HG03575 (cell line): ENCODE data around the gene NINJ2.

ENCODE experiments used
- ATAC-seq: cut with Tn5 transposase; IDR thresholded peaks from one replicate; pipeline ENCODE4 v1.9.1; 2021; ENCODE audit not compliant: unreplicated experiment, insufficient number of reproducible peaks, low FRiP score; ENCODE audit errors: extremely low read depth

NINJ2 gene

DNA sequence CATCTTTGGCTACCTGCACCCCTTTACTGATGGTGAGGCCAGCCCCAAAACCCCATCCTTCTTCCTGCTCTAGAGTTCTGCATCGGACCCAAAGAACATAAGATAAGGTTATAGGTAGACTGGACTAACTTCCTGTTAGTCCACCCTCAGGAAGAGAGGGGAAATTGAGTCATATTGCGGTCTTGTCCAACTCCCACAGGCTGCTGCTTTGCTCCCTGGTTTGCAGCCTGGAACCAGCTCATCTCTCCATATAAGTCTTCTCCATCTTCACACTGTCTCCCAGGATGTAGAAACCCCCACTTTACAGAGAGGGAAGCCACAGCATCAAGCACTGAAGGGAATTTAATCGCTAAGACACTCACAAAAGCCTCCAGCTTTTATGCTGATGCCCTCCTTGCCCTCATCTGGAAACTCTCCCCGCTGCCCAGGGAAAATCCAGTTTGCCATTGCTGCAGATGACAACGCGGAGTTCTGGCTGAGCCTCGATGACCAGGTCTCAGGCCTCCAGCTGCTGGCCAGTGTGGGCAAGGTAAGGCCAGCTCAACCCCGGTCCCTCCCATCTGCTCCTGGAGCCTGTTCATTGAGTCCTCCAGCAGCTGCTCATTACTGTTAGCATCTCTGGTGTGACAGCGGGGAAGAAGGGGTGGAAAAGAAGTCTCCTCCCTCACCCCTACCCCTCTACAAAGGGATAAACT is 118.2 kb downstream of the NINJ2 start:
- ATAC-seq: no peak

DNA sequence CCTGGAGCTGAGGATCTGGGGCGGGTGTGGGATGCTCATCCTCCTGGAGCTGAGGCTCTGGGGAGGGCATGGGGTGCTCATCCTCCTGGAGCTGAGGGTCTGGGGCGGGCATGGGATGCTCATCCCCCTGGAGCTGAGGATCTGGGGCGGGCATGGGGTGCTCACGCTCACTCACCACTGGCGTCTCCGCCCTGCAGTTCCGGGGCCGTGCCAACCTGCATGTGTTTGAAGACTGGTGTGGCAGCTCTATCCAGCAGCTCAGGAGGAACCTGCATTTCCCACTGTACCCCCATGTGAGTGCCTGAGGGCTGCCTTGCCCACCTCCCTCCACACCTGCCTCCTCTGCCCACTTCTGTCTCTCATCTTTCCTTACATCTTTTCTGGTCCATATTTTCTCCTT is 119.1 kb downstream of the NINJ2 start:
- no peak for ATAC-seq

DNA sequence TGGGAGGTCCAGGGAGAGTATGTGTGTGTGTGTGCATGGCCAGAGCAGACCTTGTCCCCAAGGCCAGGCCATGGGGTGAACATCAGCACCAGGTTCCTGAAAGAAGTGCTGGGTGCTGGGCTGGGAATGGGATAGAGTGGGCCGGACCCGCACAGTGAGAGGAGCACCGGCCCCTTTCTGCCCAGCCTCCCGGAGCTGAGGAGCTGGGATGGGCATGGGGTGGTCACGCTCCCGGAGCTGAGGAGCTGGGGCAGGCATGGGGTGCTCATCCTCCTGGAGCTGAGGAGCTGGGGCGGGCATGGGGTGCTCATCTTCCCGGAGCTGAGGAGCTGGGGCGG is 120.2 kb downstream of the NINJ2 start:
- no peak for ATAC-seq

DNA sequence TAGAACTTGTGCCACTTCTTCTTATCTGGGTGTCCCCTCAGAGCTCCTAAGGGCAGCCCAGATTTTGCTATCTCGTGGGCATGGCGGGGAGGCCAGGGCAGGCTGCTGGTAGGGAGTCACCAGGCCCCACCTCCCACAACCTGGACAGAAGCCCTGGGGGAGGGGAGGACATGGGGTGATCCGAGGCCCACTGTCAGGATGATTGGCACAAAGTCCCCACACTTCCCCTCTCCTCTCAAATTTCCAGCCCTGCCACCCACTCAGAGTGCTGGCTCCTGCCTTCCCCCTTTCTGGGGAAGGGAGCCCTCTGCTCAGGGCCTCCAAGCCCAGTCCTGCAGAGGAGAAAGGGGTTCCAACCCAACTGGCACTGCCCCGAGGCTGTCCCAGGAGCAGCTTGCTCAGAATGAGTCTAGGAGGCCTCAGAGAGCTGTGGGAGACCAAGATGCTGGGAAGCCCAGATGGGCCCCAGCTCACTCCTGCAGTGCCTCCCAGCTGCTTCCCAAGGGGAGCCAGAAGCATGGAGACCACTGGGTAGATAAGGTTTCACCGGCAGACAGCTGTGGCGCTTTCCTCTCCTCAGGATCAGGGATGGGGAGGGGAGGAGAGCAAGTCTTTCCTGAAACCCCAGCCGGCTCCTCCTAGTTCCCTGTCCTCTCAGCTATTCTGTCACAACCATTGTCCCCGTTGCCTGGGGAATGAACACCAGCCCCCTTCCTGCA is 120.7 kb downstream of the NINJ2 start:
- no peak for ATAC-seq

DNA sequence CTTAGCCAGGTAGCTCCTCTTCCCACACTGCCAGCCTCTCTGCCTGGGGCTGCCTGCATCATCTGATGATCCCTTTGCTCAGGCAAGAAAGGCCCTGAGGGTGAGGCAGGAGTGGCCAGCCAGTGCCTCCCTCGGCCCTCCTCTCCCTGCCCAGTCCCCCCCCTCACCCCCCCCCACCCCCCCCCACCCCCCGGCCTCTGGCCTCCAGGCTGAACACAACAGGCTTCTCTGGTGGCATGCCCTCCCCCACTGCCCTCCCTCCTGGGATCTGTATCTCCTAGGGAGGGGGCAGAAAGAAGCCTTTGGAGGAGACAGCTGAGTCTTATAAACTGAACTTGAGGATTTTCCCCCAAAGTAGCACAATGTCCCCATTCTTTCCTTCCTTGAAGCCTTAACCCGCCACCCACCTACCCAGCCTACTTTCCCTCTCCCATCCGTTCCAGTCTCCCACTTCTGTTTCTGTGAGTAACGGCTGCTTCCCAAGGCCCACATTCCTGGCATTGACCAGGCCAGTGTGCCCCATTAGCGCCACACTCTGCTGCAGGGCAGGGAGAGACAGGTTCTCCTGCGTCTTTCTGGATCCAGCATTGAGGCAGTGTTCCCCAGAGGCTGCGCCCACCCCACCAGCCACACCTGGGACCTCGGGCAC is 121.4 kb downstream of the NINJ2 start:
- ATAC-seq: no peak

DNA sequence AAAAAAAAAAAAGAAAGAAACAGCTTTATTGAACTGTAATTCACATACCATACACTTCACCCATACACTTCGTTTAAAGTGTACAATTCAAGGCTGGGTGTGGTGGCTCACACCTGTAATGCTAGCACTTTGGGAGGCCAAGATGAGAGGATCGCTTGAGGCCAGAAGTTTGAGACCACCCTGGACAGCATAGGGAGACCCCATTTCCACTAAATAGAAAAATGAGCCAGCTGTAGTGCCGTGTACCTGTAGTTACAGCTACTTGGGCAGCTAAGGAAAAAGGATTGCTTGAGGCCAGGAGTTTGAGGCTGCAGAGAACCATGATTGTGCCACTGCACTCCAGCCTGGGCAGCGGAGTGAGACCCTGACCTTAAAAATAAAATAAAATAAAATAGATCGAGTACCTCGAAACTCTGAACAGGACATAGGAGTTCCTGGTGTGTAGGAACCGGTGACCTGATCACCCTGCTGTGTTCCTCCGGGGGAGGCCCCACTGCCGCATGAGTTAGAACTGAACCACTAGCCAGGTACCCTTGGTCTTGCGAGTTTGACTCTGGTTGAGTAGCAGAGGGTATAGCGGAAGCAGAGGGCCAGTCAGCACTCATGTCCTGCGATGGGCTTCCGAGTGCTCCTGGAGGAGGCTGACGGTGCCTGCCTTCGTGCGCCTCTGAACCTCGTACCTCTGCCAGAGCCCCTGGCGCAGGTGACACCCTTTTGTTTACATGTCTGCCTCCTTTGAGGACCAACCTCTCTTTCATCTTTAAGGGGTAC is 123.5 kb downstream of the NINJ2 start:
- ATAC-seq: no peak

DNA sequence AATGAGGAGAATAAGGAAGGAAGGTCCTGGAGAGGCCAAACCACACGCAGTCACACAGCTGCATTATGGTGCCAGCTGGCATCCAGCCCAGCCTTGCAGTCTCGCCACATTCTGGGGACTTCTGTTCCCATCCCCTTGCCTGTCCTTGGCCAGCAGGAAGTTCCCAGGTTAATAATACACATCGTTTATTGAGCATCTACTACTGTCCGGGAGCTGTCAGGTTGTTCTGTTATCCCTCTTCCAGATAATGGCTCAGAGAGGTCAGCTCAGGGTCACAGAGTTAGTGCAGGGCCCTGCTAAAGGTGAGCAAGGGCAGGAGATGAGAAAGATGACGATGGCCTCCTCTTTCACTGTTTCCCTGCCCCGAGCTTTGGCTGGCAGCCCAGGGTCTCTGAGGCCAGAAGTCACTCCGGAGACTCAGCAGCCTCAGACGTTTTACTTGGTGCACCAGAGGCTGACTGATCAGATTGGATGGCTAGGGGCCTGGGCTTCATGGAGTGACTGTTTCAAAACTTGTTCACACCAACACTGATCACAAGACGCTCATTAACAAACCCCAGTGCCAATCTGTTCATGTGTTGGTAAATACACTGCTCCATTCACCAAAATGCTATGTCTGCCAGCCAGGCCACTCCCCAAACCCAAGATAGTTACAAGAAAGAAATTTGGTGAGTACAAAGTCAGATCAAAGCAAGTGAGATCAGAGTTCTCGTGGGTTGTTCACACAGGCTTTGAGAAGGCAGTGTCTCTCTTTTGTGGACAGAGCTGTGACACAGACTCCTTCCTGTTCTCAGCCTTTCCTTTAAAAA is 124.3 kb downstream of the NINJ2 start:
- ATAC-seq: no peak

DNA sequence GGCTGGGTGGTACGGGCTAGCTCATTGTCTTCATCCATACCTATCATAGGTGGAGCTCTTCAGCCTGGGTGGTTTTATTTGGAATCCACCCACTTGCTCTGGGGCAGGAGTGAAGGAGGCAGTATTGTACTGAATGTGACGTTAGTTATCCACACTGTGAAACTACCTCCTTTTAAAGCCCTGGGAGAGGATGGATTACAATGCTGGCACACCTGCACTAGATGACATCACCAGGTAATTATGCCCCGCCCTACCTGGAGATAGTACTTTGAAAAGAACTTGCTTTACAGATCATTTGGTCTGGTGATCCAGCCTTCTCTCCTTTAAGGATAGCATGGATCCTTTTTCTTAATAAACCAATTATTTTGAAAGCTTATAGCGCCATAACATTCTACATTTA is 125.5 kb downstream of the NINJ2 start:
- no peak for ATAC-seq

DNA sequence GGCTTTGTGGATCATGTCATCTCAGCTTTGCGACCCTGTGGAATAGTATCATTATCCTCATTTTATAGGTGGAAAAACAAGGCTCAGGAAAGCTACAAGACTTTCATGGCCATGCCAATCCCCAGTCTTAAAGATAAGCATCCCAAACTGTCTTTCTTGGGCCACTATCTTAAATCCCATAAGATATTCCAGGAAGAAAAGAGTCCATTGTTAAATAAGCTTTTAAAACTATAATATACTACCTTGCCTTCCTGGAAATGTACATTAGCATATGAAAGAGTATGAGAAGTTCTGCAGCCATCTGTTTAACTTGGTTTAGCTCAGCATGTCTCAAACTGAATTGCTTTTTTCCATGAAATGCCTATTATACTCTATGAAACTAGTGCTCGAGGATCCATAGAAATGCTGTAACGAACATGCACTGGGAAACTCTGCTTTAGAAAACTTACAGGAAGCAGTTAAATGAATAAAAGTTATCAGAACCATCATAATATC is 126.4 kb downstream of the NINJ2 start:
- ATAC-seq: no peak

DNA sequence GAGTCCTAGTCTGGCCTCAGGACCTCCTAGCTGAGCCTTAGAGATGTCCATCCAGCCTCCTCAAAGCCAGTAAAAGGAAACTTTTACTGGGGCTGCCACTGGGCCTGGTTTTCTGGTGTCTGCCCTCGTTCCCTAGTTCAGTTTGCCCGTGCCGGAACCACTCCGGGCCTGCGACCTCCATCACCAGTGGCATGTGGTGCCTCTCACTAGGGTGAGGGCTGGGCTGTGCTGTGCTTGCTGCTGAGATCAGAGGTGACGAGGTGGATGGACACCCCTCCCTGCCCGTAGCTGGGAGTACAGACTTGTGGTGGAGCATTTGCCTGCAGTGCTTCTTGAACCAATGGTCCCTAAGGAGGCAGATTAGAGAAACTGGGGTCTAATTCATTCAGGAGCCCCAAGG is 127.8 kb downstream of the NINJ2 start:
- no peak for ATAC-seq

DNA sequence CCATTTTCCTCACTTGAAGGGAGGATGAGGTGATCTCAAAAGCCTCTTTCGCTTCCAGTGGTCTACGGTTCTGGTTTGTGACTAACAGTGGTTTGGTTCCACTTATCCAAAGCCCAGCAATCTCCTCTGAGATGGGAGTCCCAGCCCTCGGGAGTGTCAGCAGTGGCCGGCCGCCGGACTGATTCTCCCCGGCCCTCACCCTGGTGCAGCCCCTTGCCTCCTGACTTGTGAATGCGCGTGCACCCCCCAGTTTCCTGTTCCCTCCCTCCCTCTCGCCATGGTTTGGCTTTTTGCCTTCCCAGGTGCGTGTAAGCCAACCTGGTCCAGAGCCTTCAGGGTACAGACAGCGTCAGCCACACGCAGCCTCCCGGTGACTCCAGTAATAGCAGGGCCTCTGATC is 129.0 kb downstream of the NINJ2 start:
- no peak for ATAC-seq

DNA sequence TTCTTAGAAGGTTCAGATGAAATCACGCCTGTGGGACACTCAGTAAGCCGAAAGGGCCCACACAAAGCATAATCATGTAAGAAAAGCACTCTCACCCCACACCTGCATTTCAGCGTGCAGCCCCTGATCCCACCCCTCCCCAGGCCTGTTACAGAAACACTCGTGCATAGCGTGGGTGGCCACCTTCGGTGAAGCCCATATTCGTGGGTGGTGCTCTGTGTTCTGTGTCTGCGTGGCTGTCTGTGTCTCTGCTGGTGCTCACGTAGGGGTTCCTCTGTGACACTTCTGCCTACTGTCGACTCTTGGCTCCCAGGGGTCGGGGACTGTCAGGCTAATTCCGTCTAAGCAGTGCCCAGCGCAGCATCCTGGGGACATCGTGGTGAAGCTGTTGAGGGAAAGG is 129.5 kb downstream of the NINJ2 start:
- ATAC-seq: no peak

DNA sequence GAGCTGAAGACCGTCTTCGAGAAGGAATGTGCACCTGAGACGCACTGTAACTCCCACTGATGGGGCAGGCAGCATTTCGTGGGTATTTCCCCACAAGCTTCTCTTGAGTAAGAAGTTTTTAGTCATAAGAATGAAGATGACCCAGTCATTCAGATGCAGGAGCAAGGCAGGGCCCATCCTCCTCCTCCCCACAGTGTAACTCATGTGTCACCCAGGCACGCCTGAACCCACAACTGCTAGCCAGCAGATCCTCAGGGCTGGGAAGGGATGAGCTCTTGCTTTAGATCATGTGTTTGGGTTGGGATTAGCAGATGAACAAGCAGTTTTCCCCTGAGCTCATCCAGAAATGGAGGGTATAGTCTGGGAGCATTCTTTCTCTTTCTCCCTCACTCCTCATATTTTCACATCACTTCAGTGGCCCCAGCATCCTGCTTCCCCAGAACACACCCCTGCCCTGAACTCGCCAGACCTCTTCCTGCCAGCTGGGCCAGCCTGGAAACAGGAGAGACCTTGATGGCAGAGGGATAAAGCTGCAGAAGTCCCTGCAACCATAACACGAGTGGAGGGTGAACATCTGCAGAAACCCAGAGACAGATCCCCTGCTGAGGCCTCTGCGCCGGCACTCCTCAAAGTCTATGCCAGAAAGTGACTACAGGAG is 130.2 kb downstream of the NINJ2 start:
- ATAC-seq: no peak

DNA sequence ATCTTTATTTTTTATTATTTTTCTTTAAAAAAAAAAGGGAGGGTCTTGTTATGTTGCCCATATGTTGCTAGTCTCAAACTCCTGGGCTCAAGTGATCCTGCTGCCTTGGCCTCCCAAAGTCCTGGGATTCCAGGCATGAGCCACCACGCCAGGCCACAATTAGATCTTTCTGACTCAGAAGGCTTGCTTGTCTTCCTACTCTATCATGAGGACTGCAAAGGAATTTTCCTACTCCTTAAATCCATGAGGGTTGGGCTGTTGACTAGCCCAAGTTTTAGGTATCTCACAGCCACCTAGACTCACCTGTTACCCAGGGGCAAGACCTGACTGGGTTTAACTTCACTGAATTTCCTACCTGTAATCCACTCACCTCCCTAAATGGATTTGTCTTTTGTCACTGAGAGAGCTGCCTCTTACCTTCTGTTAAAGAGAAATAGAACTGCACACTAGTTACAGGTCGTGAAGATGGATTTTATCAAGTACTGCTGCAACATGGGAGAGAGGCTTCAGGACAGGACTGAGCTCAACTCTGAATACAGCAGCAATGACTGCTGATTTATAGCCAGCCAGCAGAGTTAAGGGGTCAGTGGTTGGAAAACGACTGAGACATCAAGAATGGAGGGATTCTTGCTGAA is 131.2 kb downstream of the NINJ2 start:
- ATAC-seq: no peak

DNA sequence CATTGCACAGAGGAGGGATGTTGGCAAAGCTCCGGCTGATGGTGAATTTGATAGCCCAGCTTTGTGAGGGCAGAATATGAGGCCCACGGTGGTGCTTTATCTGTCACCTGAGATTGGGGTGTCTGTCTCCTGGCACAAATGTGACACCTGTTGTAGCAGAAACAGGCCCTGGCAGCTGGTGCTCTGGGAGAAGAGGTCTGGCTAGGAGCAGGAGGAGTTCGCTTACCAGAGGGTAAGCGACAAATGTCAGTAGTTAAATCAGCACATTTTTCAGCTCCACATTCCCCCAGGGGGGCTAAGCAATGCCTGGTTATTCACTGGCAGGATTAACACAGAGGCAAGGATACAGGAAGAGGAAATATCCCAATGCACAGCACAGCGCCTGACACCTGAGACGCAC is 132.4 kb downstream of the NINJ2 start:
- no peak for ATAC-seq

DNA sequence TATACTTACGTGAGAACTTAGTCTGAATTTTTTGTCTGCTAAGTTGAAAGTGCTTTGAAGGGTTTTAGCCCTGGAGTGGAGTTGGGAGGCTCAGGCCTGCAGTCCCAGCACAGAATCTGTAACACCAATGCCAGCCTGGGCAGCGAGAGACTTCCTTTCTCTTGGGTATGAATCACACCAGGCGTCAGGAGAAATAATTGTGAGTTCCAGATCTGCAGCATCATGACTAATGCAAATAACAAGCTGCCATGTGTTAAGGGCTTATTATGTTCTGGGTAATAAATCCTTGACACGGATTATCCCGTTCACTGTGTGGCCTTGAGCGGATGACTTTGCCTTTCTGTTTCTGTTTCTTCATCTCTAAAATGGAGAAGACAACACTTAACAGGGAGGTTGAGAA is 132.9 kb downstream of the NINJ2 start:
- ATAC-seq: no peak

DNA sequence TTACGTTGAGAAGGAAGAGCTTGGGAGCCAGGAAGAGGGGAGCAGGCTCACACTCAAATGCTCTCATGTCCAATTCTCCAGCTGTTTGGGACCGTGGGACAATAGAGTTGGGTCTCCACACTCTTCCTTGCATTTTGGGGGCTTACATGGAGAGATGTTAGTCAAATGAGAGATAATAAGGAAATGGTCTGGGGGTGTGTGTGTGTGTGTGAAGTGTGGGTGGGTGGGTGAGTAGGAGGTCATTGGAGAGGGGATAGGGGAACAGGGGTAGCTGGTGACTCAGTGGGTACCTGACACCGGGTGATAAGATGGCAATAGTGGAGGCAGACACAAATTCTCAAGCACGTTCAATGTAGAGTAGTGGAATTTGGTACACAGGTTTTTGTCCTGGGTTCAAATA is 135.5 kb downstream of the NINJ2 start:
- no peak for ATAC-seq

DNA sequence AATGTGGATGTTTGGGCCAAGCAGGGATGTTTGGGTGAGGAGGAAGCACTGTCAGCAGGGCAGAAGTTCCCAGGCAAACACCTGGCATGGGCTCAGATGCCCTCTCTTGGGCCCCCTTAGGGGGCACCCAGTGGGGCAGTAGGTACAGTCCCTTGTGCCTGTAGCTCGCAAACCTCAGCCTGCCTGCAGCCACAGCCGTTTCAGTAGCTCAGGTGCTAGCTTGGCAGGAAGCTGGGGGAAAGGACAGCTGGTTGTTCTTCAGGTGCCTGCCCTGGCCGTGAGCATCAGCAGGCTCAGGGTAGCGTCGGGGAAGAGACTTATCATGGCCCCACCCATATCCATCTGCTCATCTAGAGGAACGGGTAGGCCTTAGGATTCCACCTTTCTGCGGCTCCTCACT is 136.0 kb downstream of the NINJ2 start:
- ATAC-seq: no peak
